Fibroblast of skin of right quadriceps (primary cell): ENCODE measurements around the gene SLC38A2.

Experiments
- DNase-seq: peaks from one replicate; pipeline ENCODE4 v3.0.0-alpha.2; 2013

The SLC38A2 gene

DNA sequence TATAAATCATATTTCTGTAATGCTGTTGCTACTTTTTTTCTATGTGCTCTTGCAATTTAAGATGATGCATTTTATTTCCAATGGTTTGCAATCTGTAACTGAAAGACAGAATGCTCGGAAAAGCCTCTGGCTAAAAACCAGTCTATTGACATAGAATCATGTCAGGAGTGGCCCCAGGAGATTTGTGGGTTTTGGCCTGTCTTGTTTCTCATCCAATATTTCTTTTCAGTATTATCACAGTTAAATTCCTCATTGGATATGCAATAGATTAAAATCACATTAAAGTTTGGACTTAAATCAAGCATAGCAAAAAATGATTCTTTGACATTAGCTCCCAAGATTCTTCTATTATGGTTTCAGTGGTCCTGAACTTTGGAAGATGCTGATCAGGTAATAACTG is 19.1 kb upstream of the SLC38A2 start:
- peak; percentile 95 for DNase-seq

DNA sequence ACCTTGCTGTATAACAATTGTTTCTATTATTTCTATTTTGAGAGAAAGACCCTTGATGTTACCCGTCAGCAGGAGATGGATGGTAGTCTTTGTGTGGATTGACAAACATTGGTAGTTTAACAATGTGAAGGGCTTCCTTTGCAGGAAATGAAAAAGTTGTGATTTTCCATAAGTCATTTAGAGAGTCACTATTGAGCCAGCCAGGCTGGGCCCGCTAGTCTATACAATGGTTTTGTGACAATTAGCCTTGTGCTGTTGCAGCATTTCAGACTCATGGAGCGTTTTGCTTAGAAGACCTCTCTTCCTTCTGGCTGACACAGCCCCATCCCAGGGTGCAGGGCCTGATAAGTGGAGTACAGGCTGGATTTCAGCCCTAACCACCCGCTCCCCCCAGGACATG is 18.3 kb upstream of the SLC38A2 start:
- no peak for DNase-seq

DNA sequence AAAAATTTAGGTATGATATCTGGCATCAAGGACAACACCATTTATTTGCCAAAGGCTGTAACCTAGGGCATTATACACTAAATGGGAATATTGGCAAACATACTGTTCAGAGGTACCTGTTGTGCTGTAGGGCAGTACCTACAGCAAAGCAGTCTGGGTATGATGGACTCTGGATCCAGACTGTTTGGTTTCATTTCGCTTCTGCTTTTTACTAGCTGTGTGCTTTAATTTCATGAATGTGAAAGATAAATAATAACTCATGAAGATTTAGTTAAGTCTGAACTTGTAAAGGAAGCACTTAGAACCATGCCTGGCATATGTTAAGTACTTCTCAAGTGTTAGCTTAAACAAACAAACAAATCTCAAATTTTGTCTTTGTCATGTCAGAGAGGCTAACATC is 17.7 kb upstream of the SLC38A2 start:
- DNase-seq = no peak

- peak; percentile 99 for DNase-seq
These were observed 16.6 kb upstream of the SLC38A2 start for GRCh38 chr12:46389031-46389616.

GRCh38 chr12:46388427-46389021 is 16.0 kb upstream of the SLC38A2 start:
- peak; percentile 96 for DNase-seq

DNA sequence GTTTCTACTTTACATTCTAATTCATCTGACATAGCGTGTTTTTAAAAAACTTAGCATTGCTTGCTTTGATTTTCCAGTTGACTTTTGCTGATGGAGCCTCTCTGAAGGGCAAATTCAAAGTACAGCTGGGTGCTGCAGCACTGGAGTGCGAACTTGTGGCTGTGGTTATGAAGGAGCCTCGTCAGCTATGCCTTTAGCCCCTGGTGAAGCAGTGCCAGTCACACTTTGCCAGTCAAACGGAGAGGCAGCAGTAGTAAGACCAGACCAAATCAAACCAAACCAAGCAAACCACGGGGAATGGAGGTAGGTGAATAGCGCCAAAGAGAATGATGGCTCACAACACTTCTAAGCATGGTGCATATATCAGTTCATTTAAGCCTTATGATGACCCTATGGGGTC is 15.1 kb upstream of the SLC38A2 start:
- no peak for DNase-seq

DNA sequence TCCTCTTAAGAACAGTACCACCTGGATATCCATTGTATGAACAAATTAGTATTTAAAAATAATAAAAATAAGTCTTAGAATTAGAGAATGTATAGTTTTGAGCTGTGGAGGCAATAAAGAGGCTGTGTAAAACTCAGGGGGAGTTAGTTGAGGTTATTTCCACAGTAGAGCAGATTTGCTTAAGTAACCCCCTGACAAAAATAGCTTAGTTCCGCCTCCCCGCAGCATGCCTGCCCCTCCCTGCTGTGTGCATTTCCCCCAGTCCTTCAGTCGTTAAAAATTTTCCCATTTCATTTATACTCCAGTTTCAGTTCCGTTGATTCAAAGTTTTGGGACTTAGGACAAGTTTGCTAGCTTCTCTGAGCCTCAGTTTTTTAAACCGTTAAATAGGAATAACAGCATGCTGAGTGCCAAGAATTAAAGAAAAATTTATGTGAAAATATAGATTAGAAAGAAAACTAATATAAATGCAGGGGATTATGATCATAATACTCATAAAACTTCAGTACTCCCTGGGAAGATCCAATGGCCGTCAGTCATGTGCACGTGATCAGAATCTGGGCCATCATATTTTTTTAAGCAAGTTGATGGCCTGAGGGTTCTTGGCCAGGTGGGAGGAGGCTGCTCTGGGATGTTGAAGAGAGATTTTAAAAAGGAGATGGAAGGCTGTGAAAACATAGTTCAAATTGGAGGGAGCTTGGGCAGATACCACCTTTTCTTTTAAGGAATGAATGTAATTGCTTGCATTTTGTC is 14.5 kb upstream of the SLC38A2 start:
- DNase-seq = peak; percentile 82

- DNase-seq = peak; percentile 99
These were observed 13.8 kb upstream of the SLC38A2 start for GRCh38 chr12:46386360-46386867.

DNA sequence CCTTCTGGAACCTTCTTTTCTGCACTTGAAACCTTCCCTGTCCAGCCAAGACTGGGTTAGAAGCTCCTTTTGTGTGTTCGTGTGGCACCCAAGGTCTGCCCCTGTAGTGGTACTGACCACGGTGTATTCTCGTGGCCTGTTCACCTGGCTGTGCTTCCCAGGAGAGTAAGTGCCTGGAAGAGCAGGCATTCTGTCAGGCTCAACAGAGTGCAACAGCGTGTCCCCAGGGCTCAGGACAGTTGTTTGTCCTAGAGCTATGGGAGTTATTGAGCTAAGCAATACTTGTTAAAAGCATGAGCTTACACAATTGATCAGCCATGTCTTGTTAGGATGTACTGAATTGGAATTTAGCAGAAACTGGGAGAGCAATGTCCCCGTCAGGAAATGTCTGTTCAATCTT is 12.9 kb upstream of the SLC38A2 start:
- DNase-seq = no peak

GRCh38 chr12:46384451-46385309 is 12.1 kb upstream of the SLC38A2 start:
- peak; percentile 60 for DNase-seq

DNA sequence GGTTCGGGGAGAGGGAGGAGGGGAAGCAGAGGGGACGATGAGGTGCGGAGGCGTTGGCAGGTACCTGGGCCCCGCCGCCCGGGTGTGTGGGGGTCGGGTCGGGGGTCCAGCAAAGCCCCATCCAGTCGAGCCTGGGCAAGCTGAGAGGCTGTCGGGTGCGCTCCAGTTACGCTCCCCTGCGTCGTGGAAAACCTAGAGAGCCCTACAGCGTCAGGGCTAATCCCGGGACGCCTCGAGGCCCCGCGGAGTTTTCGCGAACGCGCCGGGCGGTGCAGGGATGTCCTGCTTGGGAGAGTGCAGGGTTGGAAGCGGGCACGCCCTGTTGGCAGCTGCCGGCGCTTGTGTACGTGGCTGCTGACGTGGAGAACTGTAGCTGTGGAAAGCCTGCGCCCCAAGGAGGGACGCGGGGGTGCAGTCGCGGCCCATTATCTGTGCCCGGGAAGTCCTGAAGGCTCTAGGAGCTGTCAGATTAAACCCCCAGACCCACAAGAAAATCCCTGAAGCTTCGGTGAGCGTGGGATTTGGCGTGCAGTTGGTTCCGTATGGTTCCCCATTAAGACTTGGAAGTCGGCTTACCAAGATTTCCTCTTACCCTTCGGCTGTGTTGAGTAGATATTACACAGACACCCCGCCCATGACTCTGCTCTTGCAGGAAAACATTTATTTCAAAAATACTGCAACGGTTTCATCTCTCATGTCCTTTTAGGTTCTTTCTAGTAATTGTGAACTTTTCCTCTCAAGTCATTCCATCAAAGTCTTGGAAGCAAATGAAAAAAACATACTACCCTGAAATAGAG is 11.3 kb upstream of the SLC38A2 start:
- DNase-seq = peak; percentile 93

- peak; percentile 99 for DNase-seq
These were observed 10.5 kb upstream of the SLC38A2 start for GRCh38 chr12:46382964-46383653.

- no peak for DNase-seq
These were observed 9.9 kb upstream of the SLC38A2 start for GRCh38 chr12:46382408-46382963.

DNA sequence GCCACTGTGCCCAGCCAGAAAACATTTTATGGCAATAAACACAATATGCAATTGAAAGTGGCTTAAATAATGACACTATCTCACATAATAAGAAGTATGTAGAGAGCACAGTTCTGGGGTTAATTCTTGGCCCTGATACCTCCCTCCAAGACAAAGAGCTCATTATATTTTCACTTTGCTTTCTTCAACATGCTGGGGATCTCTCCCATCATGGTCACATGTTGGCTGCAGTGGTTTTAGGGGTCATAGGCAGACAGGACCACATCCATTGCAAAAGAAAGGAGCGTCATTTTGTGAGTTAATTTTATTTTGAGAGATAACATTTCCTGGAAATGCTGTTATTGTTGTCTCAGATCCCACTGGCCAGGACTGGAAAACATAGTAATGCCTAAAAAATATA is 8.3 kb upstream of the SLC38A2 start:
- no peak for DNase-seq

- no peak for DNase-seq
These were observed 7.6 kb upstream of the SLC38A2 start for GRCh38 chr12:46380022-46380796.

- no peak for DNase-seq
These were observed 6.8 kb upstream of the SLC38A2 start for GRCh38 chr12:46379352-46379751.

- DNase-seq = no peak
These were observed 6.0 kb upstream of the SLC38A2 start for GRCh38 chr12:46378530-46378929.

DNA sequence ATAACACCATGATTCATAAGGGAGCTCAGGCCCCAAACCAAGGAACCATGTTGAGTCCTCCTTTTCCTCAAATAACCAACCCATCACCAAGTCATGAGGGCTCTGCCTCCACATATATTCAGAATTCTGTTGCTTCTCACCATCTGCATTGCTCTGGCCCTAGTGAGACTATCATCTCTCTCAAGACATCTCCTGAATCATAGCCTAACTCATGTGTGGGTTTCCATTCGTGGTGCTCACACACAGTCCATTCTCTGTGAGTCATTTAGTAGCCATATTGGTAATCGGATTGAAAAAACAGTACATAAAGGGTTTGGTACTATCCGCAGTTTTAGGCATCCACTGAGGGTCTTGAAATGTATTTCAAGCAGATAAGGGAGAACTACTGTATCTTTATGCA is 5.1 kb upstream of the SLC38A2 start:
- DNase-seq = no peak

DNA sequence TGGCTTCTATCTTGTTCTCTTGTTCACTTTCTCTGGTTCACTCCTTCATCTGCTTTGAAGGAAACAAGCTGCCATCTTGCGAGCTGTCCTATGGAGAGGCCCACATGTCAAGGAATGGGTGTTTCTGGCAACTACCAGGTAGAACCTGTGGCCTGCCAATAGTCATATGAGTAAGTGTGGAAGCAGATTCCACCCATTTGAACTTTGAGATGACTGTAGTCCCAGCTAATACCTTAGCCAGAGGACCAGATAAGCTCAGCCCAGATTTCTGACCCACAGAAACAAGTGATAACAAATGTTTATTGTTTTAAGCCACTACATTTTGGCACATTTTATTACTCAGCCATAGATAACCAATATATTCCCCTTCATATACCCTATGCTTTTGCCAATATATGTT is 4.0 kb upstream of the SLC38A2 start:
- no peak for DNase-seq

DNA sequence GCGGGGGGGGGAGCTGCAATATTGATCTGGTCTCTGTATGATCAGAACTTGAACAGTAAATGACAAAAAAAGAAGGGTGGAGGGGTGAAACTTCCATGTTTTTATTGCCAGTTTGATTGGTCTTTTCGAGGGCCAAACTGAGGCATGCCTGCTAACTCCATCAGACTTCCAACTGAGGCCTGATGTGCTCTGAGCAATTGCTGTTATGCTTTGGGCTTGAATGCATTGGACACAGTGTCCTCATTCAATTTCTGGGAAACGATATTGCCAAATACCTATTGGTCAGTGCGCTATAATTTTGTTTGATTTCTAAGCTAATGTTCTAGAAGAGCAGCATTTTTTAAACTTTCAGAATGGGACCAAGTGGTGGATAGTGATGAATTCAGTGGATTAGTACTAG is 2.1 kb upstream of the SLC38A2 start:
- no peak for DNase-seq

DNA sequence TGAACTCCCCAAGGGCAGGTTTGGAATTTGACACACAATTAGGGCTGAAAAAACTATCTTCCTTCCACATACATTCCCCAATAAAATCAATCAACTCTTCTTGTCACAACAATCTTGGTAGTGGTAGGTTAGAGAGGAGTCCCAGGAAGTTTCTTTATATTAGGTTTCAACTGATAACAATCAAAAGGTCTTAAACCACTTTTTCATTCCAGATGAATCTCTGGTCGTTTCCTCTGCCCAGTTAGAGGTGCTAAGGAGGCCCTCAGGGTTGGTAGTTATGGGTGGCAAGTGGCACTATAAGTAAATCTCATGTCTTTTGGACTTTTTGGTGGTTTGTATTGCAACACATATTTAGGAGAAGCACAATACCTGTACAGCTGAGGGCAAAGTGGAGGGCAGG is 1.7 kb upstream of the SLC38A2 start:
- DNase-seq = no peak
